Heart left ventricle (tissue), 16 donors: Measurements from ENCODE around the gene CSRP2. TPM values are rescaled to one million over a fixed set of nuclear protein-coding genes. Genes with fewer than 3 reads are reported as not detected.

Experiments used
- ATAC-seq, 4 donors: fragments of 200-7000 bp; cut with Tn5 transposase; one replicate each; pipeline ENCODE4 v1.9.1; 2020 to 2022; ENCODE audit warnings: moderate library complexity in 4 of 4, mild to moderate bottlenecking in 3 of 4, moderate number of reproducible peaks in 1 of 4
- DNase-seq, 5 donors: peaks; one replicate each; pipeline ENCODE4 v3.0.0-alpha.2; 2020
- H3K27ac ChIP-seq, 12 donors: fragments of 200-600 bp; sonication (generic) in 4 of 12; one replicate each; pipeline versions ENCODE4 v1.5.0 to v1.8.0; 2016 to 2022; ENCODE audit warnings: mild to moderate bottlenecking in 2 of 12
- H3K27me3 ChIP-seq, 9 donors: fragments of 200-600 bp; sonication (generic) in 2 of 9; one replicate each; pipeline versions ENCODE4 v1.5.1 to v1.8.0; 2016 to 2022; ENCODE audit warnings: mild to moderate bottlenecking in 3 of 9
- H3K36me3 ChIP-seq, 9 donors: fragments of 200-600 bp; sonication (generic) in 2 of 9; one replicate each; pipeline versions ENCODE4 v1.5.0 to v1.8.0; 2018 to 2022; ENCODE audit warnings: mild to moderate bottlenecking in 2 of 9
- H3K4me1 ChIP-seq, 12 donors: fragments of 200-600 bp; sonication (generic) in 4 of 12; one replicate each; pipeline versions ENCODE4 v1.5.0 to v1.8.0; 2016 to 2022; ENCODE audit warnings: mild to moderate bottlenecking in 3 of 12
- H3K4me3 ChIP-seq, 12 donors: fragments of 200-600 bp; sonication (generic) in 4 of 12; one replicate each; pipeline versions ENCODE4 v1.5.0 to v1.8.0; 2017 to 2022; ENCODE audit warnings: mild to moderate bottlenecking in 9 of 12, moderate library complexity in 4 of 12
- H3K9me3 ChIP-seq, 12 donors: fragments of 200-600 bp; sonication (generic) in 4 of 12; one replicate each; pipeline versions ENCODE4 v1.5.0 to v1.8.0; 2016 to 2022; ENCODE audit warnings: mild to moderate bottlenecking in 1 of 12
- POLR2A ChIP-seq, 2 donors: fragments of 450-650 bp; IDR thresholded peaks; one replicate each; pipeline ENCODE4 v1.6.1; 2017; ENCODE audit warnings: antibody characterized with exemption in 2 of 2, mild to moderate bottlenecking in 2 of 2, moderate library complexity in 2 of 2
- WGBS, 4 donors: extraction: QIAGEN DNeasy Blood & Tissue Kit in 2 of 4; methylation state at CpG; one replicate each; pipeline versions ENCODE4 v1.1.5 to v1.1.7; 2013 to 2018; 5-methylcytosine and 5-hydroxymethylcytosine counted together
- intact Hi-C, 10 donors: fragments of 100-400 bp; cut with DNase I; formaldehyde crosslinking; loops; one replicate each; pipeline versions ENCODE4 v1.11.1 to v1.14.2; 2022
- polyA plus RNA-seq, 2 donors: library from polyadenylated mRNA; stranded (reverse); fragments of 200-250 nt; gene quantifications; one replicate each; pipeline ENCODE4 v1.2.3, GENCODE V29; 2013
- total RNA-seq, 9 donors: library from RNA; depleted of rRNA in 2 of 9; stranded (reverse); fragments of >200 nt in 2 of 9; fragmentation: NEBNext Ultra II Directional in 3 of 9; extraction: Animal tissue kit (Norgen Biotek cat#: 25700) in 3 of 9; gene quantifications; one replicate each; pipeline versions ENCODE4 v1.1.0 to v1.2.4, GENCODE V29; 2016 to 2023
- TF ChIP-seq, protein P1 (sequence below), 12 donors: fragments of 200-600 bp; sonication (generic) in 4 of 12; IDR thresholded peaks; one replicate each; pipeline versions ENCODE4 v1.5.0 to v1.8.0; 2018 to 2022; ENCODE audit warnings: antibody characterized with exemption in 12 of 12, mild to moderate bottlenecking in 5 of 12
- donor health status: ischemic (EF 13 %, LVEDD 7.1; RV severe dilation, severe dysfunction).
- donor health status: healthy with polysubstance abuse.
- donor health status: DM: no; HTN: yes; CAD: no.
- donor health status: DM: no; HTN: no; CAD: no.
- donor health status: ischemic (EF 25% LVEDD 6.9; RV normal size, moderate dysfunction).
- donor health status: ischemic (EF 25% LVEDD 5.7; RV mildly dilated, moderate dysfunction).
- donor health status: healthy.
- donor health status: DM: yes; HTN: yes; CAD: no.
- donor health status: ischemic (EF 35%, LVEDD 5.7; RV mildly dilated, moderate dysfunction).
- donor health status: nonischemic (EF 11% LVEDD 7.7; RV severe dilation, severe dysfunction).
- donor health status: DM: yes; HTN: yes; CAD: no.
- donor health status: PGD.
- donor health status: ischemic (EF 29% LVEDD 5.4; RV normal size, mild dysfunction).
- donor health status: nonischemic (EF 23%, LVEDD 6.1; RV moderate dilation, normal function).

CSRP2 gene
- total and polyA plus RNA-seq, 11 donors = 16.2 to 41.6 (median 30.1) TPM

DNA sequence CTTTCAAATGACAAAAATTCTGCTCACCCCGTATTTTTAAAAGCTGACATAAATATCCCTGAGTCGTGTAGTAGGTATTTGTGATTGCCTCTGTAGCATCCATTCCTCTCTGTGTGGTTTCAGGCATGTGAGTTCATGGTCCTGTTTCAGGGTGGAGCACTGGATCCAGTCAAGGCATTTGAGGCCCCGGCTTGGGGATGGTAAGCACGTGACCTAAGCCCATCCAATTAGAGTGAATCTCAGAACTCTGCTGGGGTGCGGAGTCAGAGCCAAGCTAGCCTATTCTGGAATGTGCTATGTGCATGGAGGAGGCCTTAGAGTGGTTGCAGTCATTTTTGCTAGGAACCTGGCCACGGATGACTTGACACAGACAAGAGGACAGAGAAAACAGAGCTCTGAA lies 4.3 kb upstream of the CSRP2 start:
- H3K9me3 ChIP-seq = peaks cover 0 to 15% (median 3%) of the 10 kb centered on the region in 12 donors
- no peak for ATAC-seq
- WGBS, 4 donors = 90 to 92% (median 90%) methylated on average over 6 of the region's 6 CpGs
- peaks cover 0 to 6% (median 0%) of the 10 kb centered on the region in 9 donors for H3K27me3 ChIP-seq
- H3K4me3 ChIP-seq = no peak overlapping the region
- DNase-seq = no peak
- no peak overlapping the region for H3K27ac ChIP-seq
- peaks cover 0 to 25% (median 9%) of the 10 kb centered on the region in 12 donors for H3K4me1 ChIP-seq
- no peaks in the 10 kb centered on the region for H3K36me3 ChIP-seq
- TF ChIP-seq POLR2A (IDR thresholded peaks at IDR 0.05) = no peak
- TF ChIP-seq, protein P1, sequence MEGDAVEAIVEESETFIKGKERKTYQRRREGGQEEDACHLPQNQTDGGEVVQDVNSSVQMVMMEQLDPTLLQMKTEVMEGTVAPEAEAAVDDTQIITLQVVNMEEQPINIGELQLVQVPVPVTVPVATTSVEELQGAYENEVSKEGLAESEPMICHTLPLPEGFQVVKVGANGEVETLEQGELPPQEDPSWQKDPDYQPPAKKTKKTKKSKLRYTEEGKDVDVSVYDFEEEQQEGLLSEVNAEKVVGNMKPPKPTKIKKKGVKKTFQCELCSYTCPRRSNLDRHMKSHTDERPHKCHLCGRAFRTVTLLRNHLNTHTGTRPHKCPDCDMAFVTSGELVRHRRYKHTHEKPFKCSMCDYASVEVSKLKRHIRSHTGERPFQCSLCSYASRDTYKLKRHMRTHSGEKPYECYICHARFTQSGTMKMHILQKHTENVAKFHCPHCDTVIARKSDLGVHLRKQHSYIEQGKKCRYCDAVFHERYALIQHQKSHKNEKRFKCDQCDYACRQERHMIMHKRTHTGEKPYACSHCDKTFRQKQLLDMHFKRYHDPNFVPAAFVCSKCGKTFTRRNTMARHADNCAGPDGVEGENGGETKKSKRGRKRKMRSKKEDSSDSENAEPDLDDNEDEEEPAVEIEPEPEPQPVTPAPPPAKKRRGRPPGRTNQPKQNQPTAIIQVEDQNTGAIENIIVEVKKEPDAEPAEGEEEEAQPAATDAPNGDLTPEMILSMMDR (IDR thresholded peaks at IDR 0.05) = no peak
- intact Hi-C loops = no loop called here

DNA sequence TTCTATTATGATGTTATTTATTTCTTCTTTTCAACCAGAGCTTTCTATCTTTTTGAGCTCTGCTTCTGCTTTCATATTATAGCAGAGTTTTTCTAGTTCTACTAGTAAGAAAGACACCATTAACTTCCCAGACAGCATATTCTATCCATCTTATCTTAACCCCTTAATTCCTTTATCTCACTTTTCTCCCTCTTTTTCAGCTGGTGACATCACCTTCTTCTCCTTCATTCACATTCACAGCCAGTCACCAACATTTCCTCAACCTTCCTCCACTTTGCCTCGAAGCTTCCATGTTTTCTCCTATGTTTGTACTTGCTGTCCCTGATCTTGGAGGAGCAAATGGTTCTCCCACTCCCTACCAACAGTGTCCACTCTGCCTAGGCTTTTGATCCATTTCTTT lies 3.5 kb upstream of the CSRP2 start:
- ATAC-seq = no peak
- 85 to 90% (median 89%) methylated on average over 1 of the region's 1 CpG for WGBS, 4 donors
- no peak overlapping the region for H3K27ac ChIP-seq
- H3K36me3 ChIP-seq = no peaks in the 10 kb centered on the region
- H3K27me3 ChIP-seq = peaks cover 0 to 12% (median 0%) of the 10 kb centered on the region in 9 donors
- H3K9me3 ChIP-seq = peaks cover 0 to 15% (median 3%) of the 10 kb centered on the region in 12 donors
- H3K4me1 ChIP-seq = peaks cover 0 to 33% (median 11%) of the 10 kb centered on the region in 12 donors
- intact Hi-C loops = no loop called here
- TF ChIP-seq, protein P1 (IDR thresholded peaks at IDR 0.05) = no peak
- no peak overlapping the region for H3K4me3 ChIP-seq
- DNase-seq = no peak

DNA sequence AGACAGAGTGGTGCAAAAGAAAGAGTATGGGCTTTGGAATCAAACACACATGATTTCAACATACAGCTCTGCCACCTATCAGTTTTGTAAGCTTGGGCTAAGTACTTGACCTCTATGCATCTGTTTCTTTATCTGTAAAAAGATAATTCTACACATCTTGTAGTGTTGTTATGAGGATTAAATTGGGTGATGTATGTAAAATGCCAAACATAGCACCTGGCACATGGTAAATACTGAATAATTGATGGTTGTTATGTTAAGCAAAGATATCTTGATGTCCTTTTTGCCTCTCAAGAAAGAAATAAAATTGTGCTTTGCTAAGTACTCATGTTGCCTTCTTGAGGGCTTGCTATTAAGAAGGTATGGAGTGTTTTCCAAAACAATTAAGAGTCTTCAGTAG lies 2.3 kb upstream of the CSRP2 start:
- intact Hi-C loops = loop anchor here in 1 of 10 donors (2.0 kb wide), 1 partner anchor 264 kb away; no protein-coding TSS in a partner anchor
- ATAC-seq = no peak
- no peak overlapping the region for H3K4me3 ChIP-seq

DNA sequence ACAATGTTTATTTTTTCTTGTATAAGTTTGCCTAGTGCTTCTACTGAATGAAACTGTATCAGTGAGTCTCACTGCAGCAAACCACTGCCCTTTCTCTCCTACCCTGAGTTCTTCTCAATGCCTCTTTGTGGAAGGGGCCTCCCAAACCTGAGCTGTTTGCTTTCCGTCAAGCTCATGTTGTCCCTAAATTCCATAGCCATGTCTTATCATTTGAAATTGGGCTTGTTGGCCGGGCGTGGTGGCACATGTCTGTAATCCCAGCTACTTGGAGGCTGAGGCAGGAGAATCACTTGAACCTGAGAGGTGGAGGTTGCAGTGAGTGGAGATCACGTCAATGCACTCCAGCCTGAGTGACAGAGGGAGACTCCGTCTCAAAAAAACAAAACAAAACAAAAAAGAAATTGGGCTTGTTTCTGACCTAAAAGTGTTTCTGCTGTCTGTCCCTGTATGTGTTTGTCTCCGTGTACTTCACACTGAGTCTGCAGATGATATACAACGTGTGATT lies 1.8 kb upstream of the CSRP2 start:
- intact Hi-C loops = loop anchor here in 1 of 10 donors (2.0 kb wide), 1 partner anchor 264 kb away; no protein-coding TSS in a partner anchor
- ATAC-seq (no peak), DNase-seq (no peak)
- Histone ChIP-seq H3K4me1 (peaks cover 0 to 36% (median 12%) of the 10 kb centered on the region in 12 donors), H3K4me3 (no peak overlapping the region), H3K27ac (peak overlapping the region in 7 of 12 donors; percentile 28 to 92 (median 87)), H3K36me3 (no peaks in the 10 kb centered on the region), H3K27me3 (peaks cover 0 to 21% (median 0%) of the 10 kb centered on the region in 9 donors), H3K9me3 (peaks cover 0 to 15% (median 3%) of the 10 kb centered on the region in 12 donors)
- TF ChIP-seq, protein P1 (IDR thresholded peaks at IDR 0.05) = no peak
- TF ChIP-seq POLR2A (IDR thresholded peaks at IDR 0.05) = no peak
- WGBS, 4 donors = 77 to 83% (median 82%) methylated on average over 7 of the region's 7 CpGs

More for the DNA sequence above, 2.3 kb upstream of the CSRP2 start:
- Histone ChIP-seq H3K4me1 (peaks cover 0 to 36% (median 12%) of the 10 kb centered on the region in 12 donors), H3K36me3 (no peaks in the 10 kb centered on the region), H3K27ac (no peak overlapping the region), H3K27me3 (peaks cover 0 to 21% (median 0%) of the 10 kb centered on the region in 9 donors), H3K9me3 (peaks cover 0 to 15% (median 3%) of the 10 kb centered on the region in 12 donors)
- no peak for DNase-seq
- TF ChIP-seq, protein P1 (IDR thresholded peaks at IDR 0.05) = no peak
- TF ChIP-seq POLR2A (IDR thresholded peaks at IDR 0.05) = no peak
